CD4-positive, alpha-beta T cell treated with Interleukin-15 for 4 hours (primary cell): Measurements from ENCODE around the gene IGF2R.
"Not testable (repeated sequence)": the region's sequence is repeated elsewhere in the genome, so short reads cannot be mapped to it uniquely, and the experiment has no call there.

Experiments
- DNase-seq: peaks from one replicate; pipeline ENCODE4 v3.0.0-alpha.2; 2020; ENCODE audit warnings: low spot score

Gene IGF2R

GRCh38 chr6:160122744-160123143, 153.9 kb downstream of the IGF2R start:
- no peak for DNase-seq

DNA sequence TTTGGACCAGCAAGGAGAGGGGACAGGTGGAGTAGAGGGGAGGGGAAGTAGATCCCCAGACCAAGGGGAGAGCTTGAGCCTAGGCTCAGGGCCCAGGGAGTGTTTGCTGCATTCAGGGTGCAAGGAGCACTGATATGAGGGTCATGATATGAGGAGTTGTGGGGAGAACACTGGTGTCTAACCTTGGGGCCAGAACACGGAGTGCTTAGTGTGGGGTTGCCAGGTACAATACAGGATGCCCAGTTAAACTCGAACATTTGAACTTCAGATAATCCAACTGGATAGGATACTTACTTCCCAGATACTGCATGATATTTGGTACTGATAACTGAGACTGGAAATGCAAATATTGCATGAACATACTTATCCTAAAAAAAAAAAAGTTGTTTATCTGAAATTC, 155.1 kb downstream of the IGF2R start:
- no peak for DNase-seq

DNA sequence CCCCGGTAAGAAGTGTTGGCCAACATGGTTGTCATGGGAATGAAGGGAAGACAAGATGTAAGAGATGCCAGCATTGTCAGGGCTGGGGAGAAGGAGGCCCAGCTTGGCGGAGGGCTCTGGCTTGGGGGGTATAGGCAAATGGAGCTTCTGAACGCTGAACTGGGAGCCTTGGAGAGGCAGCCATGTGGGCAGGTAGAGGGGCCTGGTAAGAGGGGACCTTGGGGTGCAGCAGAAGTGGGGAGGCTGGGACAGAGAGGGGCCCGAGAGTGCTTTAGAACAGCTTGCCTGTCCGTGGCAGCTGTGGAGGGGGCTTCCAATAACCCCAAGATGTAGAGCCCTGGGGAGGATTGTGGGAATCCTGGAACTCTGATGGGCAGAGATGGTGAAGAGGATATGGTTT, 155.7 kb downstream of the IGF2R start:
- no peak for DNase-seq

- not testable (repeated sequence) for DNase-seq
These were observed 156.2 kb downstream of the IGF2R start for GRCh38 chr6:160125105-160125504.

DNA sequence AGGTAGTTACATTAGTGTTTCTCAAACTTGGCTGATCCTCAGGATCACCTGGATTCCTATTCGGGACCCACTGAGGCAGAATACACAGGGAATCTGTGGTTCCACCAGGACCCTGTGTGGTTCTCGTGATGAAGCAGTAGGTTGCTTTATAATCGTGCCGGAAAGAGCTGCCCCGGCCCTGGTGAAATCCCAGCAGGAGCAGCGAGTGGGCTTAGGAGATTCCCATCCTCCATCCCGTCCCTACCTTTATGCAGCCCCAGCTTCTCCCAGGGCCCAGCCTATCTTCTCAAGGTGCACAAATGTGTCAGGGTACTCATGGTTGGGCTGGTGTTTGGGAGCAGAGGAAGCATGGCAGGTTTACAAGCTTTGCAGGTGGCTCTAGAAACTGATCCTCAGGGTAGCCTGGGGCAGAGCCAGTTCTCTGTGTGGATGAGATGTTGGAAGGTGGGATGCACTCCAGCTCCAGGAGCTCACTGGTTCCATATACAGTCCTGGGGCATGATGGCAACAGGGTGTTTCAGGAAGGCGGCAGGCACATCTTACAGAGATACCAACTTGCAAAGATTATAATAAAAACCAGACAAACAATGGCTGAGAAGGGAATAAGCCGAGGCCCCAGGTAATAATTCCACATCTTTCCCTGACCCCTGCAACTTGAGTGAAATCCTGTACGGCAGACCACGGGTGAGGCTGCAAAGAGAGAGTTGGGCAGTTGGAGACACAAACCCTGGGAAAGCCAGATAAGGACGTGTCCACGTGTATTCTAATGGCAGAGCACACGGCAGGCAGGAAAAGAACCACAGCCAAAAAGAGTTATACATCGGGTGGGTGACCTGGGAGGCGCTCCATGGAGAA, 158.6 kb downstream of the IGF2R start:
- DNase-seq, result no peak

GRCh38 chr6:160128125-160128683, 159.3 kb downstream of the IGF2R start:
- DNase-seq, result no peak

DNA sequence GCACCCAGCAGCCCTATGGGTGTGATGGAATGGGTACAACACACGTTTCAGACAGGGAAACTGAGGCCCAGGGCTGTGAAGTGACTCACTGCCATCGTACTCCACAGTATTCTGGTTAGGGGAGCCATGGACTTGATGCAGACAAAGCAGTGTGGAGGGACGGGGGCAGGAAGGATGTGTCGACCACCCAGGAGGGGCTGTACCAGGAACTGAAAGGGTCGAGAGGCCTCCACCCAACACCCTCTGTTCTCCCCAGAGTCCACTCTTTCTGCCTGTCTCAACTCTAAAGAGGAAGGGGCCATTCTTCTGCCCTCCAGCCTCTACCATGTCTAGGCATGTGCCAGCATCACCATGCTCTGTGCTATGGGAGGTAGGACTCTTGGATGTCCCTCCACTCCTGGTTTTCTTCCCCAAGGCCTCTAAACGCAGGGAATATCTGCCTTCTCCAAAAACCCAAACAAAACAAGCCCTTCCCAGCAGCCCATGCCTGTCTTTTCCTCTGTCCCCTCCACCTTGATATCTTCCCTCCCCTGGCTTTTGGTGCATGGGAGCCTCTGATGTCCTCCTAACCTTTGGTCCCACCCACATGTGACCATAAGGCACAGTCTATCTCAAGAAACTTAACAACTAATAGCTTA, 160.1 kb downstream of the IGF2R start:
- no peak for DNase-seq

GRCh38 chr6:160129881-160130615, 161.2 kb downstream of the IGF2R start:
- no peak for DNase-seq

GRCh38 chr6:160130729-160131484, 162.0 kb downstream of the IGF2R start:
- DNase-seq, result no peak

DNA sequence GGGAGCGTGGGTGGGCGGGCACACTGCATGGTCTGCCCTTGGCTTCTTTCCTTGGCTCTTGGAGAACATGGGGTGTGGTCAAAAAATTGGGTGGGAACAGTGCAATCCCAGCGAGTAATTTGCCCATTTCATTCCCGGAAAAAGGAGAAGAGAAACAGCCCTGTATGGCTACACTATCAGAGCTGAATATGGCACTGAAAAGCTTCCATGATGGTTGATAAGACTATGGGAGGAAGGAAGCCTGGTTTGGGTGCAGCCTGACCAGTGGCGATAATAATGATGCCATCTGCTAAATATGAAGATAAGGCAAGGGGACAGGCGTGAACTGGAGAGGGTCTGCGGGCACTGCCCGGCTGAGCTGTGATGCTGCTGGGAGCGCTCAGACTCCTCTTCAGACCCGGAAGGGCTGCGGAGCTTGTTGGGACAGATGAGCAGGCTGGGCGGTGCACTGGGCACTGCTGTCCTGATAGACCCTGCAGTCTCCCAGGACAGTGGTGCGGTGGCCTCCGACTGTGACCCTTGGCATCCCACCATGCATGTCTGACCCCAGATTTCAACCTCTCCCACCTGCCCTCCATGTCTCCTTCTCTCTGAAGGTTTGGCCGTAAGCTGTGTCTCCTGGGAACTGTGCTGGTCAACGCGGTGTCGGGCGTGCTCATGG, 162.9 kb downstream of the IGF2R start:
- no peak for DNase-seq

DNA sequence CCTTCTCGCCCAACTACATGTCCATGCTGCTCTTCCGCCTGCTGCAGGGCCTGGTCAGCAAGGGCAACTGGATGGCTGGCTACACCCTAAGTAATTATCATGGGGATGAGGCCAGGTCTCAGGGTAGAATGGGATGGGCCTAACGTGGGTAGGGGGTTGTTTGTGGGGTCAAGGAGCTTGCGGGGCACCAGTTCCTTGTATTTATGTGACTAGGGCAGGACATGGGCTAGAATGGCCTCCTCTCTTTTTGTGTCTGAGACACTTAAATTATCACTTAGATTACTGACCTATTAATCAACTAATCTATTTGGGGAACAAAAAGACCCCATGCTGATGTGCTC, 163.4 kb downstream of the IGF2R start:
- no peak for DNase-seq

- DNase-seq, result no peak
These were observed 164.0 kb downstream of the IGF2R start for GRCh38 chr6:160132776-160133338.

DNA sequence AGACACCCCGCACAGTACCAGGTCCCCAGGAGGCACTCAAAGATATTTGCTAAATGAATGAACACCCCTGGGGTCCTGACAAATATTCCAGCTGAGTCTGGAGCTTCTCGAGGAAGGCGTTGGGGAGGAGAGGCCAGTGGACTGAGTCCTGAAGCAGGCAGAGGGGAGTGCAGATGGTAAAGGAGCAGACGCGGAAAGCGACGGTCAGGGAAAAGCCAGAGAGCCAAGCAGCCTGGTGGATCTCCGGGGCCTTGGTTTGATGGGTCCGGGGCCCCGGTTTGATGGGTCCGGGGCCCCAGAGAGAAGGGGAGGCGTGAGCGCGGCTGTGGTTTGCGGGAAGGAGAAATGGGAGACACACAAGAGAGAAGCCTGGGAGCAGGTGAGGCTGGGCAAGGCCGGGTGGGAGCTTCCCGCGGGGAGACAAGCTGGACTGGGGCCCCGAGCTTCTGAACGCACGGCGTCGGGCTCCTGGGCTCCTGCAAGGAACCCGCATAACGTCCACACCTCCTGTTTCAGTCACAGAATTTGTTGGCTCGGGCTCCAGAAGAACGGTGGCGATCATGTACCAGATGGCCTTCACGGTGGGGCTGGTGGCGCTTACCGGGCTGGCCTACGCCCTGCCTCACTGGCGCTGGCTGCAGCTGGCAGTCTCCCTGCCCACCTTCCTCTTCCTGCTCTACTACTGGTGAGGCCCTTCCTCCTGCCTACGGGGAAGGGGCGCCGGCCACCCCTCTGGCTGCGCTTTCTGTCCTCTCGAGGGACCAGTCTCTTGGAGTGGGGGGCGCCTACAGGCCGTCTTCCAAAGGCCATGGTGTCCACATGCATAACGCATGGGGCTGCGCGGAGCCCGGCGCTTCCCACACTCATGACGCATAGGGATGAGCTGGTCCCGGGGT, 164.8 kb downstream of the IGF2R start:
- no peak for DNase-seq

GRCh38 chr6:160134337-160134751, 165.5 kb downstream of the IGF2R start:
- not testable (repeated sequence) for DNase-seq

DNA sequence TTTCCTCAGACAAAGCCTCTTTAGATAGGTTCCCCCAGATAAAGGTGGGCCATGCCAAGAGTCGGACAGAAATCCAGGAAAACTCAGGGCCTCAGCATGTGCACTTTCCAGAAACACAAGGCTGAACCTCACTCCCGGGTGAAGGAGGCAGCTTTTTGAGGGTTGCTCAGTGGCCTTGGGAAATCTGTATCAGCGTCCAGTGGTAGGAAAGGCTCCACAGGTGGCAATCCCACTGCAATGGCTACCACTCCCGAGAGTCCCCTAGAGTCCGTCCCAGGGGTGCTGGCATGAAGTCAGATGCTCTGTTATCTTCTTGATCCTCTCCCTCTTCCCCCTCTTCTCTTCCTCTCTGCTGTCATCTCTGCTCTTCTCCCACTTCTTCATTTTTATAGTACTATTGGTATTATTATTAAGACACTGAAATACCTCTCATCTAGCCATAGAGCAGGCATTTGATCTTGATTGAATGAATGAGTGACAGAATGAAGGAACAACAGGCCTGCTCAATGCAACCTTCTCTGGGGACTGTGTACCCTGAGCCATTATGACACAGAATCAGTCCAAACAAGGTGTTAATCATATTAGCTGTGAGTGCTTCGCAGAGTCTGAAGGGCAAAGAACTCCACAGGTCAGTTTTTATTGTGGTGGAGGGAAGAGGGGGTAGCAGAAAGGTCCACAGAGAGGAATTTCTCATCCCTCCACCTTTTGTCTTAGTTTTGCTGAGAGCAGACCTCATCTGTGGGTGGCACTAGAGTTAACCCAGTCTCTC, 166.1 kb downstream of the IGF2R start:
- DNase-seq, result no peak

DNA sequence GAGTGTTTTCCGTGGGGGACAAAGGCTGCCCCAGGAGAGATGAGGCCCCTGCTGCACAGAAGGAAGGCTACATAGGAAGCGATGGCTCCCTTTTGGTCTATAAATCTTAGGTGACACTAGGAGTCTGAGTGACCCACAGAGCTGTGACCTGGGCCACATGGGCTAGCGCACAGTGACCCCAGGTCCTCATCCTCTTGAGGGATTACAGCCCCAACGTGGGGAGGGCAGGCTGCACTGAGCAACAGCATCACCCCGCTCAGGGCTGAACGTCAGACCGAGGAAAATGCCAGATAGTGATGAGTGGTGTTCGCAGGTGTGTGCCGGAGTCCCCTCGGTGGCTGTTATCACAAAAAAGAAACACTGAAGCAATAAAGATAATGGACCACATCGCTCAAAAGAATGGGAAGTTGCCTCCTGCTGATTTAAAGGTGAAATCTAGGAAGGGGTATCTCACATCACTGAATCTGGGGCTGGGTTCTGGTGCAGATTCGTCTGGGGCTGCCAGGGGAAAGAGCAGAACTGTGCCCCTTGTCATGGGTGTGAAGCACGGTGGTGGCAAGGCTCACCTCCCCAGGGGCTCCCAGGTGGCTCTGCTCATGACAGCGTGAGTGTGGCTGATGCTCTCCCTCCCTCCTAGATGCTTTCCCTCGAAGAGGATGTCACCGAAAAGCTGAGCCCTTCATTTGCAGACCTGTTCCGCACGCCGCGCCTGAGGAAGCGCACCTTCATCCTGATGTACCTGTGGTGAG, 167.2 kb downstream of the IGF2R start:
- DNase-seq, result no peak

DNA sequence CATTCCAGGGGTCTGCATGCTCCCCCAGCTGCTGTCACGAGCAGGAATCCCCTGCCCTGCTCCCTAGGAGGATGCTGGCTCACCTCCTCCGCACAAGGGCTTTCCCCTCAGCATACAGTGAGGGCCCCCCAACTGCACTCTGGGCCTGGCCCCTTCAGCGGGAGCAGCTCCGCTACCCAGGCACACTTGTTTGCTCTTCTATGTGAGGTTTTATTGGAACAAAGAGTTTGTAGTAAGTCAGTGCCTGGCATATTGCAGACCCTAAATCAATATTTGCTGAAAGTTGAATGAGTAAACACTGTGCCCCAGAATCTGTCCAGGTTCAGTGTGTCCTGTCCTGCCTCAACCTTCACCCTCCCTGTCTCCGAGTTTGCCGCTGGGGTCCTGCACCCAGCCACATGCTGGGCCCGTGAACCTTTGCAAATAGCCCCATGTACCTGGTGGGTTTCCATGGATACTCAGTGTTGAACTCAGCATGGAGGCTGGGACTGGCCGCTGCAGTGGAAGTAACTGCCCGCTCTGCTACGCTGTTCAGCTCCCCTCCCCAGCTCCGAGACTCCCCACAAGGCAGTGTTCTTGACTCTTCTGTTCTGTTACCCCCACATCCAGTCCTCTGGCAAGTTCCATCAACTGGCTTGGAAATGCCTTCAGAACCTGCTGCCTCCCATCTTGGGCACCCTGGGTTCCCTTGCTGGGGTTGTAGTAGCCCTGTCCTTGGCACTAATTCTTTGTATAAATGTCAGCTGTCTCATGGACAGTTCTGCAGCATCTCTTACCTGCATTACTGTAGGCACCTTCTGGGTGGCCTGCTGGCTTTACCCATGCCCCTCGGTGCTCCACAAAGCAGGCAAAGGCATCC, 168.5 kb downstream of the IGF2R start:
- no peak for DNase-seq
